Measurements from ENCODE around the gene WBP11.

WBP11 gene

GRCh38 chr12:14780859-14781258 lies 22.4 kb downstream of the WBP11 start:
- no peak overlapping the region for H3K27ac ChIP-seq
- no peak for TF ChIP-seq CTCF (IDR thresholded peaks at IDR 0.05)
- TF ChIP-seq ZFX (IDR thresholded peaks at IDR 0.05; ENCODE audit: borderline replicate concordance) = no peak

- no peak overlapping the region for H3K27ac ChIP-seq
- TF ChIP-seq CTCF (IDR thresholded peaks at IDR 0.05) (no peak), ZFX (IDR thresholded peaks at IDR 0.05; ENCODE audit: borderline replicate concordance) (no peak)
Measured at GRCh38 chr12:14779834-14780233, 23.4 kb downstream of the WBP11 start.

GRCh38 chr12:14777271-14777670 lies 26.0 kb downstream of the WBP11 start:
- peak overlapping the region; percentile 52 for H3K27ac ChIP-seq
- TF ChIP-seq ZFX (IDR thresholded peaks at IDR 0.05; ENCODE audit: borderline replicate concordance) (no peak), CTCF (IDR thresholded peaks at IDR 0.05) (no peak)

- TF ChIP-seq ZFX (IDR thresholded peaks at IDR 0.05; ENCODE audit: borderline replicate concordance) (no peak), CTCF (IDR thresholded peaks at IDR 0.05) (peak; percentile 37)
- H3K27ac ChIP-seq = peak overlapping the region; percentile 52
Measured at GRCh38 chr12:14776236-14776961, 26.9 kb downstream of the WBP11 start.

- TF ChIP-seq CTCF (IDR thresholded peaks at IDR 0.05) = no peak
- no peak for TF ChIP-seq ZFX (IDR thresholded peaks at IDR 0.05; ENCODE audit: borderline replicate concordance)
- H3K27ac ChIP-seq = no peak overlapping the region
Measured at GRCh38 chr12:14775636-14775980, 27.7 kb downstream of the WBP11 start.

- TF ChIP-seq CTCF (IDR thresholded peaks at IDR 0.05) = no peak
- TF ChIP-seq ZFX (IDR thresholded peaks at IDR 0.05; ENCODE audit: borderline replicate concordance) = no peak
- no peak overlapping the region for H3K27ac ChIP-seq
Measured at GRCh38 chr12:14774906-14775635, 28.2 kb downstream of the WBP11 start.

All from 22Rv1 (cell line).